GM12891 (cell line): ENCODE data around the gene MAPK8IP3.
"Not testable (repeated sequence)": the region's sequence is repeated elsewhere in the genome, so short reads cannot be mapped to it uniquely, and the experiment has no call there.

Source experiments
- DNase-seq: peaks from one replicate; pipeline ENCODE4 v3.0.0; 2011; ENCODE audit warnings: low spot score; ENCODE audit not compliant: insufficient read length
- FAIRE-seq: peaks from 2 replicates; lab custom pipeline; 2011; peaks lifted over from hg19 to GRCh38; lab: Jason Lieb, UNC
- PAX5 ChIP-seq: IDR thresholded peaks from 2 replicates; pipeline ENCODE4 v1.6.1; 2011; ENCODE audit warnings: low read length, moderate library complexity, mild to moderate bottlenecking; ENCODE audit not compliant: insufficient read depth, severe bottlenecking
- POLR2A ChIP-seq: IDR thresholded peaks from 2 replicates; pipeline ENCODE4 v1.6.1; 2011; ENCODE audit warnings: low read depth, low read length, control low read depth
- POLR2AphosphoS5 ChIP-seq: IDR thresholded peaks from 2 replicates; pipeline ENCODE4 v1.6.1; 2011; ENCODE audit warnings: low read depth, low read length, control low read depth
- POU2F2 ChIP-seq: IDR thresholded peaks from 2 replicates; pipeline ENCODE4 v1.6.1; 2011; ENCODE audit warnings: low read depth, mild to moderate bottlenecking, control low read depth, low read length, moderate library complexity
- SPI1 ChIP-seq: IDR thresholded peaks from 2 replicates; pipeline ENCODE4 v1.6.1; 2011; ENCODE audit warnings: low read depth, low read length, control low read depth
- TAF1 ChIP-seq: IDR thresholded peaks from 2 replicates; pipeline ENCODE4 v1.6.1; 2011; ENCODE audit warnings: low read depth, low read length, control low read depth

The MAPK8IP3 gene

GRCh38 chr16:1791256-1791942 lies 85.4 kb downstream of the MAPK8IP3 start:
- no peak for FAIRE-seq
- no peak for TF ChIP-seq POLR2AphosphoS5
- TF ChIP-seq PAX5: no peak
- TF ChIP-seq TAF1: no peak
- no peak for TF ChIP-seq POU2F2
- no peak for TF ChIP-seq SPI1
- TF ChIP-seq POLR2A: no peak
- no peak for DNase-seq

DNA sequence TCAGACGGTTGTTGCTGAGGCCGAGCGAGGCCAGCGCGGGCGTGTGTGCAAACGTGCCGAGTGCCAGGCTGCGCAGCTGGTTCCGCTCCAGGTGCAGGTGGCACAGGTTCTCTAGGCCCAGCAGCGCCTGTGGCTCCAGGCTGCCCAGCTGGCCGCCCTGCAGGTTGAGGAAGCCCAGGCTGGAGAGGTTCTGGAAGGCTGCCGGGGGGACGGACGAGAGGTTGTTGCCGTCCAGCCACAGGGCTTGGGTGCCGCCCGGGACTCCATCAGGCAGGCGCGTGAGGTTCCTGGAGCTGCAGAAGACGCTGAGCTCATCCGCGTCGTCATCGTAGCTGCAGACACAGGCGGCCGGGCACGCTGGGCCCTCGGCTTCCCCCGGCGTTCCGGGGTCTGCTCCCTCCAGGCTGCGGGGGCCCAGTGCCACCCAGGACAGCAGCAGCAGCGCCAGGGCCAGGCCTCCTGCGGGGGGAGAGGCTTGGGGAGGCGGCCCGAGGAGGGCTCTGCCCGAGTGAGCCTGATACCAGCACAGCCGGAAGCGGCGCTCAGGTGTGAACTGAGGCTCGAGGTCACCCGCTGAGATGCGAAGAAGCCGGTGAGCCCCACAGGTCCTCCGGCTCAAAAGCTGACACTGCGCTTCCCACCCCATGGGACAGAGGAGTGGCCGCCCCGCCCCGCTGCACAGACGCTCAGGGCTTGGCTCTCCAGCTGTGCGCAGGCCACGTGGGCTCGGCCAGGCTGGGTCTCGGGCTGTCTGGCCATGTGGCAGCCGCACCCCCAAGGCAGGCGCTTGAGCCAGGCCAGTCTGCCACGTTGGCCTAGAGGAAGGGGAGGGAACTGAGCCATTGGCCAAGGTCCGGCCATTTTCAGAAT lies 86.2 kb downstream of the MAPK8IP3 start:
- FAIRE-seq (no peak), DNase-seq (no peak)
- TF ChIP-seq PAX5 (no peak), SPI1 (no peak), POLR2AphosphoS5 (no peak), TAF1 (no peak)

GRCh38 chr16:1792836-1793577 lies 87.0 kb downstream of the MAPK8IP3 start:
- DNase-seq: no peak
- FAIRE-seq: no peak
- TF ChIP-seq TAF1: no peak
- TF ChIP-seq PAX5: no peak
- no peak for TF ChIP-seq POU2F2
- TF ChIP-seq POLR2A: no peak
- TF ChIP-seq SPI1: no peak
- TF ChIP-seq POLR2AphosphoS5: no peak

DNA sequence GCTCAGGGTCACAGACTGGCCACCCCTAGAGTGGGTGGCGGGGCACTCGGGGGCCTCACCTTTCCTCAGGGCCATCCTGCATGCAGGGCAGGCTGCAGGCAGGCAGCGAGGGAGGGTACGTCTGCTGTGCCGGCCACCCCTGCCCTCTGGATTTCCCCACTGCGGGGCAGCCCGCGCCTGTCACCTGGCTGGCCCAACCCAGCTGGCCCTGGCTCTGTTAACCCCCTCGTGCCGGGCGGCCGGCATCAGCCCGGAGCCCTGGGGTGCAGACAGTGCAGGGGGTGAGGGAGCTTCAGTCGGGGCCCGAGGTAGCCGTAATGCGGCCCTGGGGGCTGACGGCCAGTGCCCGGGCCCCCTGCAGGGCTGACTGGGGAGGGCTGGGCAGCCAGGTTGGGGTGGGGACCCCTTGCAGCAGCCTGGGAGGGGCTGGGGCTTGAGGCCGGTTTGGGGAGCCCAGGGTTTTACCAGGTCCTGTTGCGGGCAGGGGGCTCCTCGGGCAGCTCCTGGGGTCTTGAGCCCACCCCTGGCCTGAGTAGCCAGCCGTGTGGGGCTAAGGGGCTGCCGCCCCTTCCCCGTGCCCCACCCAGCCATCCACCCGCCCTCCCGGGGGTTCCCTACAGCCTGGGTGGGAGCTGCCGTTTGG lies 87.7 kb downstream of the MAPK8IP3 start, which contains the start of gene IGFALS:
Gene IGFALS (minus strand): TSS at position 128 of the 643 bp plus-strand sequence. CDS start 53 bp downstream, at position 75.
- TF ChIP-seq POLR2A (no peak), POLR2AphosphoS5 (no peak), SPI1 (no peak), POU2F2 (no peak), TAF1 (no peak), PAX5 (no peak)
- DNase-seq (no peak), FAIRE-seq (no peak)

GRCh38 chr16:1794221-1794871 lies 88.4 kb downstream of the MAPK8IP3 start:
- no peak for TF ChIP-seq POLR2AphosphoS5
- TF ChIP-seq POLR2A: no peak
- no peak for TF ChIP-seq SPI1
- no peak for TF ChIP-seq TAF1
- TF ChIP-seq POU2F2: no peak
- TF ChIP-seq PAX5: no peak
- DNase-seq (no peak), FAIRE-seq (no peak)

DNA sequence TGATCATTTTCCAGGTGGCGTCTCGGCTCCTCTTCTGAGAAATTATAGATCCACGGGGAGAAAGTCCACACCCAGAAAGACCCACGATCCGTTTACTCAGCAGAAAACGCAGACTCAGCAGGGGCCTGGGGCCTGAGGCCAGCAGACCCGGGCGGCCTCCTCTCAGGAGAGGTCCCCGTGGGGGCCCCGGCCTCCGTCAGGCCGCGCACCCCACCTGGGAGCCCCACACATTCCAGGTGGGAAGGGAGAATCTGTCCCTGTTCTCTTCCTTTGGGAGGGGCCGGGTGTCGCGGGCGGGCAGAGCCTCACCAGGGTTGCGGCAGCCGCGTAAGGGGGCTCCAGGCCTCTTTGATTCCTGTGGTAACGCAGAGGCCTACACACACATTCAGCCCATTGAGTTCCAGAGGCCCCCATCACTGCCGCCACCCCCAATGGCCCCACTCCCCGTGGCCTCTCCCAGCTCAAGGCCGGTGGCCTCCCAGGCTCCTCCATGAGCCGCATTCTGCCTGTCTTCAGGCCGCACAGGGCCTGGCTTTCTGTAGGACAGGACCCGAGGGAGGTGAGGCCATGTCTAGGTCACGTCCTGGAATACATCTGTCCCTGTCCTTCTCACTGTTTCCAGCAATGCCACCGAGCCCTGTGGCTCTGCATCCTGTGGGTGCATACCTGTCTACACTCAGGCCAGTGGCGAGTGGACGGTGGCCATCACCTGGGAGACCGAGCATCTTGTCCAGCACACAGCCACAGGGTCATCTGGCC lies 89.1 kb downstream of the MAPK8IP3 start:
- FAIRE-seq (no peak), DNase-seq (no peak)
- TF ChIP-seq POLR2AphosphoS5 (no peak), POLR2A (no peak), SPI1 (no peak), POU2F2 (no peak), PAX5 (no peak), TAF1 (no peak)

GRCh38 chr16:1799263-1799662 lies 93.3 kb downstream of the MAPK8IP3 start:
- not testable (repeated sequence) for DNase-seq, FAIRE-seq

- TF ChIP-seq PAX5 (no peak), TAF1 (no peak), SPI1 (no peak), POU2F2 (no peak), POLR2A (no peak), POLR2AphosphoS5 (no peak)
- no peak for DNase-seq
- no peak for FAIRE-seq
These were observed 94.7 kb downstream of the MAPK8IP3 start for GRCh38 chr16:1800701-1801100.
